ENCODE results near the gene BCAM.
A peak's percentile ranks its signal among the peaks of the same experiment; 100 is the strongest.
"Not testable (repeated sequence)": the region's sequence is repeated elsewhere in the genome, so short reads cannot be mapped to it uniquely, and the experiment has no call there.

Gene BCAM

DNA sequence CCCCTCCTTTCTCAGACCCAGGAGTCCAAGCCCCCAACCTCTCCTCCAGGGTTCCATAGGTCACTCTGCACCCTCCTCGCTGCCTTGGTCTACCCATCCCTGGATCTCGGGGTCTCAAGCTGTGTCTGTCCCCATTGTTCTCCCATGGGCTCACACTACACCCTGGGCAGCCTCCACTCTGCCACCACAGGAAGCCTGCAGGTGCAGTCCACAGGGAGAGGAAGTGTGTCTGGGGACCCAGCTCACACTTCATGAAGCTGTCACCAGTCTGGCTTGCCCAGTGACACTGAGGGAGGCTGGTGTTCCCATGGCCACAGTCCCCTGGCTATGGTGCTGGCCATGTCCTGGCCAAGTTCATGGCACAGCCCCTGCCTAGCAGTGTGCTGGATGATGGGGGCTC is 42.5 kb downstream of the BCAM start:
- DNase-seq, result peak in 1 of 2 experiments; percentile 11

- DNase-seq, result no peak
These were observed 46.7 kb downstream of the BCAM start for GRCh38 chr19:44855606-44856005.

GRCh38 chr19:44856421-44857083 is 47.6 kb downstream of the BCAM start:
- DNase-seq, result peak; percentile 85 to 88

DNA sequence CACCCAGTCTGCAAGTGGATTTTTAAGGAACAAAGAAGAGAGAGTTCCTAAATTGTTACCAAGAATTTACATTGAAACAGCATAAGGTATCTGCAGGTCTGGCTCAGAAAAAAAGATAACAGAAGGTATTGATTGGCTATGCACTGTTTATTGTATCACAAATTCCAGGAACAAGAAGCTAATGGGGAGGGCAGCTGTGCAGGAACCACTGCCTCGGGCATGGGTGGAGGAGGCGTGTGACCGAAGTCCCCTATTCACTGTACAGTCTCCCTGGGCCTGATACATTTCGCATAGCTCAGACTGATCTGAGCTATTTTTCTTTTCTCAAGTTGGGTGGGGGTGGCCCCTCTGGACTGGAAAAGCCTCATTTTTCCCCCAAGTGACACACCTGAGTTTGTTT is 48.9 kb downstream of the BCAM start:
- no peak for DNase-seq

GRCh38 chr19:44861576-44861975 is 52.7 kb downstream of the BCAM start:
- DNase-seq, result not testable (repeated sequence)

DNA sequence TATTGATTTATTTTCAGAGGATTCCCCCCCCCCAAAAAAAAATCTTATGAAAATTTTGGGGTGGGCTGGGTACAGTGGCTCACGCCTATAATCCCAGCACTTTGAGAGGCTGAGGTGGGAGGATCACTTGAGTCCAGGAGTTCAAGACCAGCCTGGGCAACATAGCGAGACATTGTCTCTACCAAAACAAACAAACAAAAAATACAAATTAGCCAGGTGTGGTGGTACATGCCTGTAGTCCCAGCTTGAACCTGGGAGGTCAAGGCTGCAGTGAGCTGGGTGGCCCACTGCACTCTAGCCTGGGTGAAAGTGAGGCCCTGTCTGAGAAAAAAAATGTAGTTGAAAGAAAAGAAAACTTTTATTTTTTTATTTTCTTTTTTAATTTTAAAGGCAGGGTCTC is 55.1 kb downstream of the BCAM start:
- no peak for DNase-seq

DNA sequence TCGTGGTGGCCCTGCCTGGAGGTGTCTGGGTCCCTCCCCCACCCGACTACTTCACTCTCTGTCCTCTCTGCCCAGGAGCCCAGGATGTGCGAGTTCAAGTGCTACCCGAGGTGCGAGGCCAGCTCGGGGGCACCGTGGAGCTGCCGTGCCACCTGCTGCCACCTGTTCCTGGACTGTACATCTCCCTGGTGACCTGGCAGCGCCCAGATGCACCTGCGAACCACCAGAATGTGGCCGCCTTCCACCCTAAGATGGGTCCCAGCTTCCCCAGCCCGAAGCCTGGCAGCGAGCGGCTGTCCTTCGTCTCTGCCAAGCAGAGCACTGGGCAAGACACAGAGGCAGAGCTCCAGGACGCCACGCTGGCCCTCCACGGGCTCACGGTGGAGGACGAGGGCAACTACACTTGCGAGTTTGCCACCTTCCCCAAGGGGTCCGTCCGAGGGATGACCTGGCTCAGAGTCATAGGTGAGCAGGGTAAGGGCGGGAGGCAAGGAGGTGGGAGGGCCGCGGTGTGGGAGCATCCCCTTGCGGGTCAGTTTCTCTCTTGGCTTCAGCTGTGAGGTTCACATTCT is 56.4 kb downstream of the BCAM start:
- DNase-seq, result no peak

DNA sequence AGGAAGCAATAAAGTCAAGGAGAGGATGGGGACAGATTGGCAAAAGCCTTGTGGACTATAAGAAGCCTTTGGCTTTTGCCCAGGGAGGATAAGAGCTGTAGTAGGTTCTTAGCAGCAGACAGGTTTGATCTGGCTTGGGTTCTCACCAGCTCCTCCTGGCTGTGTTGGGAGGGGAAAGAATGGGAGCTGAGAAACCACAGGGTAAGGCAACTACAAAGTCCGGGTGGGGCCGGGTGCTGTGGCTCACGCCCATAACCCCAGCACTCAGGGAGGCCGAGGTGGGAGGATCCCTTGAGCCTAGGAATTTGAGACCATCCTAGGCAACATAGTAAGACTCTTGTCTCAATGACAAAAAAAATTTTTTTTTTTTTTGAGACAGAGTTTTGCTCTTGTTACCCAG is 57.8 kb downstream of the BCAM start:
- no peak for DNase-seq

DNA sequence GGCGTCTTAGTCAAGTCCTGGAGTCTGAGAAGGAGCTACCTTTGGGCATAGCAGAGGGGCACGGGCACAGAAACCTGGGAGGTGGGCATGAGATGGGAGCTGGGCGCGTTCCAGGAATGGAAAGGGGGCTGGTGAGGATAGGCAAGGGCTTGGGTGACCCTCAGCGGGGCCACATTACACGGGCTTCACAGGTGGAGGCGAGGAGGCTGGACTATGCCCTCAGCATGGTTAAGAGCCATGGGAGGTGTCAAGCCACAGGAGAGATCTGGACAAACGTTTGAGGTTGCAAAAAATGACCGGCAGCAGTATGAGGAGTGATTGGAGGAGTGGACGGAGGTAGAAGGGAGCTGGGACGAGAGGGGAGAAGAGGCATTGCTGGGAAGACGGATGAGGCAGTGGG is 58.7 kb downstream of the BCAM start:
- no peak for DNase-seq

- DNase-seq, result peak; percentile 78 to 81
These were observed 61.0 kb downstream of the BCAM start for GRCh38 chr19:44869733-44870470.

Measured in AML-193 (cell line).